Measurements from ENCODE around the gene NEURL1B.

DNA sequence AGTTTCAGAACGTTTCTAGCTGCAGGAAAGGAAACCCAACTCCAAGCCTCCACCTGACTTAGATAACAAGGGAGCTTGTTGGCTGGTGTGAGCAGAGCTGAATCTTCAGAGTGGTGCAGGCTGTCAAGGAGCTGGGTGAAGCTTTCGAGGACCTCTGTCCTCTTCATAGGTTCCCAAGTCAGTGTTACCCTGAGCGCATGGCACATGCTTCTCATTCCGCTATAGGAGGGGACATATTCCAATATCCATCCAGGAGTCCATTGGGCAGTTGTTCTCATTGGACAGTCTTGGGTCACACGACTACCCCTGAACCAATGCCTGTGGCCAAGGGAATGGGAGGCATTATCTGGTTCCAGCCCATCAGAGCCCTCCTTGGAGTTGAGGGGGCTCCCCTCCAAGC lies 79.6 kb downstream of the NEURL1B start:
- TF ChIP-seq, protein P1, sequence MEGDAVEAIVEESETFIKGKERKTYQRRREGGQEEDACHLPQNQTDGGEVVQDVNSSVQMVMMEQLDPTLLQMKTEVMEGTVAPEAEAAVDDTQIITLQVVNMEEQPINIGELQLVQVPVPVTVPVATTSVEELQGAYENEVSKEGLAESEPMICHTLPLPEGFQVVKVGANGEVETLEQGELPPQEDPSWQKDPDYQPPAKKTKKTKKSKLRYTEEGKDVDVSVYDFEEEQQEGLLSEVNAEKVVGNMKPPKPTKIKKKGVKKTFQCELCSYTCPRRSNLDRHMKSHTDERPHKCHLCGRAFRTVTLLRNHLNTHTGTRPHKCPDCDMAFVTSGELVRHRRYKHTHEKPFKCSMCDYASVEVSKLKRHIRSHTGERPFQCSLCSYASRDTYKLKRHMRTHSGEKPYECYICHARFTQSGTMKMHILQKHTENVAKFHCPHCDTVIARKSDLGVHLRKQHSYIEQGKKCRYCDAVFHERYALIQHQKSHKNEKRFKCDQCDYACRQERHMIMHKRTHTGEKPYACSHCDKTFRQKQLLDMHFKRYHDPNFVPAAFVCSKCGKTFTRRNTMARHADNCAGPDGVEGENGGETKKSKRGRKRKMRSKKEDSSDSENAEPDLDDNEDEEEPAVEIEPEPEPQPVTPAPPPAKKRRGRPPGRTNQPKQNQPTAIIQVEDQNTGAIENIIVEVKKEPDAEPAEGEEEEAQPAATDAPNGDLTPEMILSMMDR (conservative IDR thresholded peaks at IDR 0.05; ENCODE audit: low read length) = no peak
- TF ChIP-seq EZH2phosphoT487 (IDR thresholded peaks at IDR 0.05; ENCODE audit: borderline replicate concordance) = no peak

Measured in Loucy (cell line).